Astrocyte of the spinal cord (primary cell): ENCODE measurements around the gene CTBP1.
A peak's percentile ranks its signal among the peaks of the same experiment; 100 is the strongest.

Experiments
- DNase-seq: peaks from one replicate; pipeline ENCODE4 v3.0.0; 2011; ENCODE audit warnings: low read depth, low spot score
- H3K4me3 ChIP-seq: 2 replicates; pipeline ENCODE4 v1.5.1; 2011; ENCODE audit warnings: low read depth, mild to moderate bottlenecking, low read length, moderate library complexity
- in situ Hi-C: cut with HindIII; loops from 2 replicates; pipeline ENCODE4 v1.10.0; 2017; ENCODE audit warnings: low sequenced_read_pairs
- TF ChIP-seq, protein P1 (sequence below): IDR thresholded peaks from 2 replicates; pipeline ENCODE4 v1.5.1; 2012; ENCODE audit warnings: low read depth, mild to moderate bottlenecking, low read length, inconsistent platforms

Gene CTBP1

GRCh38 chr4:1212546-1213335 is 36.2 kb downstream of the CTBP1 start:
- no peak for DNase-seq
- H3K4me3 ChIP-seq = no peak overlapping the region
- in situ Hi-C loops = no loop called here
- TF ChIP-seq, protein P1, sequence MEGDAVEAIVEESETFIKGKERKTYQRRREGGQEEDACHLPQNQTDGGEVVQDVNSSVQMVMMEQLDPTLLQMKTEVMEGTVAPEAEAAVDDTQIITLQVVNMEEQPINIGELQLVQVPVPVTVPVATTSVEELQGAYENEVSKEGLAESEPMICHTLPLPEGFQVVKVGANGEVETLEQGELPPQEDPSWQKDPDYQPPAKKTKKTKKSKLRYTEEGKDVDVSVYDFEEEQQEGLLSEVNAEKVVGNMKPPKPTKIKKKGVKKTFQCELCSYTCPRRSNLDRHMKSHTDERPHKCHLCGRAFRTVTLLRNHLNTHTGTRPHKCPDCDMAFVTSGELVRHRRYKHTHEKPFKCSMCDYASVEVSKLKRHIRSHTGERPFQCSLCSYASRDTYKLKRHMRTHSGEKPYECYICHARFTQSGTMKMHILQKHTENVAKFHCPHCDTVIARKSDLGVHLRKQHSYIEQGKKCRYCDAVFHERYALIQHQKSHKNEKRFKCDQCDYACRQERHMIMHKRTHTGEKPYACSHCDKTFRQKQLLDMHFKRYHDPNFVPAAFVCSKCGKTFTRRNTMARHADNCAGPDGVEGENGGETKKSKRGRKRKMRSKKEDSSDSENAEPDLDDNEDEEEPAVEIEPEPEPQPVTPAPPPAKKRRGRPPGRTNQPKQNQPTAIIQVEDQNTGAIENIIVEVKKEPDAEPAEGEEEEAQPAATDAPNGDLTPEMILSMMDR = no peak

- no peak for DNase-seq
- TF ChIP-seq, protein P1 = no peak
- no peak overlapping the region for H3K4me3 ChIP-seq
- in situ Hi-C loops = no loop called here
Observed at GRCh38 chr4:1211891-1212545, 36.9 kb downstream of the CTBP1 start.

- in situ Hi-C loops = no loop called here
Observed at GRCh38 chr4:1211371-1211770, 37.6 kb downstream of the CTBP1 start.

GRCh38 chr4:1210971-1211370 is 38.0 kb downstream of the CTBP1 start:
- in situ Hi-C loops = no loop called here
- no peak for DNase-seq
- no peak overlapping the region for H3K4me3 ChIP-seq
- TF ChIP-seq, protein P1 = no peak

More at GRCh38 chr4:1211371-1211770, 37.6 kb downstream of the CTBP1 start:
- no peak for DNase-seq
- TF ChIP-seq, protein P1 = no peak
- no peak overlapping the region for H3K4me3 ChIP-seq

DNA sequence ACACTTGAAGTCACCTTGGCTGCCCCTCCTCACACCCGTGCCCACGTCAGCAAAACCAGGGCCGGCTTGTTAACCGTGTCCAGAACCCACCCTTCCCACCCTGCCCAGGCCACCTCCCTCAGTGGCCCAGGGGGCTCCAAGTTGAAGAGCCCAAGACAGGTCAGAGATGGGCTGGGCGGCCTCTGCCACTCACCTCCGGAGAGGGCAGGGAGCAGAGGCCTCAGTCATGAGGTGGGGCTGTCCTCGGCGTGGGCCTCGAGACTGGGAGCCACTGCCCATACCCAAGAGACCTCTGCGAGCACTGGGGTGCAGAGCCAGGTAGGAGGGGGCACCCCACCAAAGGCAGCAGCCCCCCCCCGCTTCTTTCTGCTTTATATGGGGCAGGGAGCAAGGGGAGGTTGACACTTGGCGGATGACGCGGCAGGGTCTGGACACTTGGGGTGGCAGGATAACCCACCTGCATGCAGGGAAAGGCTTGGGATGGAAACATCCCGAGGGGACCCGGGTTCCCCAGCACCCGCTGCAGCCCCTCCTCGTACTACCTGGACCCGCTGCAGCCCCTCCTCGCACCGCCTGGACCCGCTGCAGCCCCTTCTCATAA is 38.6 kb downstream of the CTBP1 start:
- no peak overlapping the region for H3K4me3 ChIP-seq
- in situ Hi-C loops = no loop called here
- TF ChIP-seq, protein P1 = no peak
- DNase-seq = no peak

GRCh38 chr4:1209821-1210220 is 39.1 kb downstream of the CTBP1 start:
- TF ChIP-seq, protein P1 = no peak
- peak; percentile 66 for DNase-seq
- in situ Hi-C loops = no loop called here
- no peak overlapping the region for H3K4me3 ChIP-seq
